Prostate gland (tissue), 1 donor: Measurements from ENCODE around the gene SLC12A8.

ENCODE experiments used
- POLR2A ChIP-seq: fragments of 450-650 bp; IDR thresholded peaks from one replicate; pipeline ENCODE4 v1.6.1; 2016; ENCODE audit warnings: antibody characterized with exemption, mild to moderate bottlenecking
- POLR2AphosphoS5 ChIP-seq: sonication (generic); formaldehyde crosslinking; IDR thresholded peaks from one replicate; pipeline ENCODE4 v1.6.1; 2017; ENCODE audit warnings: antibody characterized with exemption

DNA sequence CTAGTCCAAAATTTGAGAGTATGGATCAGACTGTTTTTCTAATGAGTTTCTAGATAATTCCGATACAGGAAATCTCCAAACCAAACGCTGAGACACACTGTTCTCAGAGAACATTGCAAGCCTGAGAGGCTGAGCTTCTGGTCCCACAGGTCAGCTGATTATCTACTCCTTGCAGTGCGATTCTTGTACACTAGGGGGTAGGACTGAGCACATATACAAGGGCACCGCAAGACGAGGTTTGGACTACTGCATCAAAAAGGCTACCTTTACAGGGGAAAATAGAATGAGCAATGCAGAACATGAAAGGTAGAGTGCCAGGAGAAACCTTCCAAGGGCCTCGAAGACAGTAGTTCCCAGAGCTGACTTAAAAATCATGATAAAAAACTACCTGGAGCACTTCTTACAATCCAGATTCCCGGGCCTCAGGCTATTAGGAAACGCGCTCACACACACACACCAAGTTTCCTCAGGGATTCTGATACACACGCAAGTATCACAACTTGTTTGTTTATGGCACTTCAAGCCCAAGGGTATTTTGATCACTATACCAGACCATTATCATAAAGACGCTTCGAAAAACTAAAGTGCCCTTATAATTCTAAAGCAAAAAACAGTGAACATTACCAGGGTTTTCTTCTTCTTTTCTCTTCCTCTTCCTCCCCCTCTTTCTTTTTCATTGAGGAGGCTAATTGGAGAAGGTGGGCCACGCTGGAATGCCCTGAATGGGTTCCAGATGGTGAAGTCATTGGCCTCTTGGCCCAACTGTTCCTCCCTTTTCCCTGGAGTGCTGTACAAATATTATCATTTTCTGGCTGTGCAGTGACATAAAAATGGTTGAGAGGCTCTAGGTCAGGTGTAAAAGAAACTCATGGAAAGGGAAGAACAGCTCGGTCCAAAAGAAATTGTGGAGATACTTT is 61.8 kb downstream of the SLC12A8 start:
- TF ChIP-seq POLR2A (no peak), POLR2AphosphoS5 (no peak)
